A549 treated with DMSO at 1 μM for 4 hours (cell line): Measurements from ENCODE around the gene NTNG2. TPM values are rescaled to one million over a fixed set of nuclear protein-coding genes. Genes with fewer than 3 reads are reported as not detected.

Source experiments
- total RNA-seq: library from RNA; stranded (reverse); fragments of 200-300 nt; extraction: Qiagen RNA extraction; gene quantifications from 5 replicates; pipeline ENCODE4 v1.2.3, GENCODE V29; 2022; ENCODE audit warnings: low read depth

NTNG2 gene, protein sequence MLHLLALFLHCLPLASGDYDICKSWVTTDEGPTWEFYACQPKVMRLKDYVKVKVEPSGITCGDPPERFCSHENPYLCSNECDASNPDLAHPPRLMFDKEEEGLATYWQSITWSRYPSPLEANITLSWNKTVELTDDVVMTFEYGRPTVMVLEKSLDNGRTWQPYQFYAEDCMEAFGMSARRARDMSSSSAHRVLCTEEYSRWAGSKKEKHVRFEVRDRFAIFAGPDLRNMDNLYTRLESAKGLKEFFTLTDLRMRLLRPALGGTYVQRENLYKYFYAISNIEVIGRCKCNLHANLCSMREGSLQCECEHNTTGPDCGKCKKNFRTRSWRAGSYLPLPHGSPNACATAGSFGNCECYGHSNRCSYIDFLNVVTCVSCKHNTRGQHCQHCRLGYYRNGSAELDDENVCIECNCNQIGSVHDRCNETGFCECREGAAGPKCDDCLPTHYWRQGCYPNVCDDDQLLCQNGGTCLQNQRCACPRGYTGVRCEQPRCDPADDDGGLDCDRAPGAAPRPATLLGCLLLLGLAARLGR
- total RNA-seq, result 1.6 to 2.5 TPM (median 2.1 TPM) in 5 replicates

DNA sequence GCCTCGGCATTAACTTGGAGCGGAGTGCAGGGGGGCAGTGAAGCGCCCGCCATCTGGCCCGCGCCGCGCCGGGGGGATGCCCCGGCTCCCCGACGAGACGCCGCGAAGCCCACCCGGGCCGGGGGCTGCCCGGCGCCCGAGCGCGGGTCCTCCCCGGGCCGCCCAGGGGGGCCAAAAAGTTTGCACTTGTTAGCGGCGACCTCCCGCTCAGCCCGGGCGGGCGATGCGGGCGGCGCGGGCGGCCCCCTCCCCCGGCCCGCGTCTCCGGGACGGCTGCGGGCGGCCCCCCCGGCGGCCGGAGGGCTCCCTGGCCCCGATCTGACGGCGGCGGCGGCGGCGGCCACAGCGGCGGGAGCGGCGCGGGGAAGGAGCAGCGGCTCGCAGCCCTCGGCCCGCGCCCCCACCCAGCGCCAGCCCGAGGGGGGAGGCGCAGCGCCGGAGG, at the start of gene NTNG2:
NTNG2 (plus strand) TSS at position 316 of the 442 bp plus-strand sequence. CDS start 4,774 bp downstream, outside the sequence.

Other genes starting within 250 kb of the NTNG2 start
- gene MED27, start 82.2 kb upstream of the NTNG2 start, total RNA-seq, result 29.6 to 34.4 TPM (median 33.6 TPM) in 5 replicates
- gene SETX, start 192.9 kb downstream of the NTNG2 start, total RNA-seq, result 22.9 to 25.7 TPM (median 23.7 TPM) in 5 replicates
- 15.3 to 17.3 TPM (median 16.9 TPM) in 5 replicates for gene TTF1, start 244.8 kb downstream of the NTNG2 start, total RNA-seq
- gene CFAP77, start 248.2 kb downstream of the NTNG2 start, total RNA-seq, result 0.13 to 0.30 TPM (median 0.21 TPM) in 4 of 5 replicates, not detected in the other